NOMO-1 treated with dmso at 0.1 percent for 144 hours (cell line): ENCODE measurements around the gene ERRFI1.
"Not testable (repeated sequence)": the region's sequence is repeated elsewhere in the genome, so short reads cannot be mapped to it uniquely, and the experiment has no call there.

ENCODE experiments used
- DNase-seq: peaks from one replicate; lab custom pipeline; 2025; ENCODE audit not compliant: unreplicated experiment; lab: John Stamatoyannopoulos, UW

Gene ERRFI1, protein sequence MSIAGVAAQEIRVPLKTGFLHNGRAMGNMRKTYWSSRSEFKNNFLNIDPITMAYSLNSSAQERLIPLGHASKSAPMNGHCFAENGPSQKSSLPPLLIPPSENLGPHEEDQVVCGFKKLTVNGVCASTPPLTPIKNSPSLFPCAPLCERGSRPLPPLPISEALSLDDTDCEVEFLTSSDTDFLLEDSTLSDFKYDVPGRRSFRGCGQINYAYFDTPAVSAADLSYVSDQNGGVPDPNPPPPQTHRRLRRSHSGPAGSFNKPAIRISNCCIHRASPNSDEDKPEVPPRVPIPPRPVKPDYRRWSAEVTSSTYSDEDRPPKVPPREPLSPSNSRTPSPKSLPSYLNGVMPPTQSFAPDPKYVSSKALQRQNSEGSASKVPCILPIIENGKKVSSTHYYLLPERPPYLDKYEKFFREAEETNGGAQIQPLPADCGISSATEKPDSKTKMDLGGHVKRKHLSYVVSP

GRCh38 chr1:8026153-8026975 is at the start of gene ERRFI1:
ERRFI1 (minus strand) TSS chr1:8026309; CDS start chr1:8015619, 10,690 bp downstream.
- DNase-seq = peak; percentile 68

DNA sequence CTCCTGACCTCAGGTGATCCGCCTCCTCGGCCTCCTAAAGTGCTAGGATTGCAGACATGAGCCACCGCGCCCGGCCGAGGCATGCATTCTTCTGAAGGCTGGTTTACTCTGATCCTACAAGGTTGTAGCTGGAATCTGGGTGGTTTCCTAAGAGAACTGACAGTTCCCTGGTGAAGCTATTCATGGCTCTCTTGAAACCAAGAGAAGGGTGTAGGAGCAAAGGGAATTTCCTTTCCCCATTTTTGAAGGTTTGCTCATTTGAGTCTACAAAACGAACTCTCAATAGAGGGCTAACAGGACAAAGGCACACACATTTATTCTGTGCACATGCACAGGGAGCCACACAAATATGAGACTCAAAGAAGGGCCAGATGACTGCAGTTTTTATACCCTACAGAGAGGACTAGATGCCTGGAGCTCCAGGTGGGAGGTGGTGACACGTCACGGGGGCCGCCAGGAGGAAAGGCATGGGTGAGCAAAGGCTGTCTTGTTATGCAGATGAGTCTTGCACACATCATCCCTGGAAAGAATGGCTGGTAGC is 49.5 kb upstream of the ERRFI1 start:
- no peak for DNase-seq

DNA sequence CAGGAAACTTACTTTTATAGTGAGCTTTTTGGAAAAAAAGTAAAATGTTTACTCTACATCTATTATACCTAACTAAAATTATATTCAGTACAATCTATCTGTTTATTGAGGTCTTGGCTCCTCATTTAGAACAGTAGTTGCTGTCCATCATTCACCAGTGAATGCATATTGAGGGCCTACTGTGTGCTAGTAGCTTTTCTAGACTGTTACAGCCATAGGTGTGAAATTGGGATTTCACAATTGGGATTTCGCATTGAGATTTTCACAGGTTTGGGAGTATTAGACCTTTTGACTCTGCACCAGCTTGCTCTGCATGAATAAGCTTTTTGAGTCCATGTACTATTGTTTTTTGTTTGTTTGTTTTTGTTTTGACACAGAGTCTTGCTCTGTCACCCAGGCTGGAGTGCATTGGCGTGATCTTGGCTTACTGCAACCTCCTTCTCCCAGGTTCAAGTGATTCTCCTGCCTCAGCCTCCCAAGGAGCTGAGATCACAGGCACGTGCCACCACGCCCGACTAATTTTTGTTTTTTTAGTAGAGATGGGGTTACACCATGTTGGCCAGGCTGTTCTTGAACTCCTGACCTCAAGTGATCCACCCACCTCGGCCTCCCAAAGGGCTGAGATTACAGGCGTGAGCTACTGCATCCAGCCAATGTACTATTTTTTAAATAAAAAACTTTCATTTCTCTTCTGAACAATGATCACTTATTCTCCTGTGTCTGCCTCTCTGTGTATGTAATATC is 47.2 kb upstream of the ERRFI1 start:
- DNase-seq = no peak

- DNase-seq = no peak
These were observed 44.3 kb upstream of the ERRFI1 start for GRCh38 chr1:8070381-8070811.

DNA sequence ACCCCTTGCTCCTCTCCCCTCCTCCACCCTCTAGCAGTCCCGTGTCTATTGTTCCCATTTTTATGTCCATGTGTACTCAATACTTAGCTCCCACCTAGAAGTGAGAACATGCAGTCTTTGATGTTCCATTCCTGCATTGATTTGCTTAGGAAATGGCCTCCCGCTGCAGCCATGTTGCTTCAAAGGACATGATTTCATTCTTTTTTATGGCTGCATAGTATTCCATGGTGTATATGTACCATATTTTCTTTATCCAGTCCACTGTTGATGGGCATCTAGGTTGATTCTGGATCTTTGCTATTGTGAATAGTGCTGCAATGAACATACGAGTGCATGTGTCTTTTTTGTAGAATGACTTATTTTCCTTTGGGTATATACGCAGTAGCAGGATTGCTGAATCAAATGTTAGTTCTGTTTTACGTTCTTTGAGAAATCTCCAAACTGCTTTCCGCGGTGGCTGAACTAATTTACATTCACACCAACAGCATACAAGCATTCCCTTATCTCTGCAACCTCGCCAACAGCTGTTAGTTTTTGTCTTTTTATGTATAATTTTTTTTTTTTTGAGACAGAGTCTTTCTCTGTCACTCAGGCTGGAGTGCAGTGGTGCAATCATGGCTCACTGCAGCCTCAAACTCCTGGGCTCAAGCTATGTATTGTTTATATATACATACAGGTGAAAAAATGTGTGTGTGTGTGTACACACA is 43.7 kb upstream of the ERRFI1 start:
- not testable (repeated sequence) for DNase-seq

DNA sequence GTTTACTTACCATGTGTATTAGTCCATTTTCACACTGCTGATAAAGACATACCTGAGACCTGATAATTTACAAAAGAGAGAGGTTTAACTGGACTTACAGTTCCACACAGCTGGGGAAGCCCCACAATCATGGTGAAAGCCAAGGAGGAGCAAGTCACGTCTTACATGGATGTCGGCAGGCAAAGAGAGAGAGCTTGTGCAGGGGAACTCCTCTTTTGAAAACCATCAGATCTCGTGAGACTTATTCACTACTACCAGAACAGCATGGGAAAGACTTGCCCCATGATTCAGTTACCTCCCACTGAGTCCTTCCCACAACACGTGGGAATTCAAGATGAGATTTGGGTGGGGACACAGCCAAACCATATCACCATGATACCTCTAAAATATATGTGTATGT is 39.3 kb upstream of the ERRFI1 start:
- no peak for DNase-seq

- no peak for DNase-seq
These were observed 37.4 kb upstream of the ERRFI1 start for GRCh38 chr1:8063298-8064036.

DNA sequence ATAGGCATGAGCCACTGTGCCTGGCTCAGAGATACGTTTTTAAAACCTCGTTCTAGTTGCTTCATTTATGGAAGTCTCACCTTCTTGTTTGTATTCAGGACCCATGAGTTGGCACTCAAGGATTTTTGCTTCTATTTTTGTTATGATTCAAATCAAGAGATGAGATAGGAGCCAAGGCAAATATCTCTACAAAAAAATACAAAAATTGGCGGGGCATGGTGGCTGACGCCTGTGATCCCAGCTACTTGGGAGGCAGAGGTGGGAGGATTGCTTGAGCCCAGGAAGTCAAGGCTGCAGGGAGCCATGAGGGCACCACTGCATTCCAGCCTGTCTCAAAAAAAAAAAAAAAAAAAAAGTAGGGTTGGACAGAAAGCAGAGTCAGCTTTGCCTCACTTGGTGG is 36.8 kb upstream of the ERRFI1 start:
- no peak for DNase-seq

- DNase-seq = no peak
These were observed 35.7 kb upstream of the ERRFI1 start for GRCh38 chr1:8061673-8062386.

DNA sequence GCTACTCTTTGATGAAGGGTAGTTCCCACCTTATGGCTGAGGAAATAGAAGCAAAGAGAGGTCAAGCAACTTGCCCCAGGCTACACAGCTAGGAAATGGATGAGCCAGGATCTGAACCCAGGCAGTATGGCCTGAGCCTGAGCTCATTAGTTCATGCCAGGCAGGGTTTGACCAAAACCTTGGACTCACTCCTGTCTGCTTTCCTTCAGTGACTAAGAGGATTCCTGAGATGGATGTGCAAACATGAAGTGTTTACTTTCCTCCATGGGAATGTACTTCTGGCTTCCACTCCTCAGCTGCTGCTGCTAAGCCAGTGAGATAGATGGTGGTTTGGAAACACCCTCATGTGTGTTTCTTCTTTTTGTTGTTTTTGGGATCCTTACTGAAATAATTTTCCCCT is 35.1 kb upstream of the ERRFI1 start:
- DNase-seq = no peak

DNA sequence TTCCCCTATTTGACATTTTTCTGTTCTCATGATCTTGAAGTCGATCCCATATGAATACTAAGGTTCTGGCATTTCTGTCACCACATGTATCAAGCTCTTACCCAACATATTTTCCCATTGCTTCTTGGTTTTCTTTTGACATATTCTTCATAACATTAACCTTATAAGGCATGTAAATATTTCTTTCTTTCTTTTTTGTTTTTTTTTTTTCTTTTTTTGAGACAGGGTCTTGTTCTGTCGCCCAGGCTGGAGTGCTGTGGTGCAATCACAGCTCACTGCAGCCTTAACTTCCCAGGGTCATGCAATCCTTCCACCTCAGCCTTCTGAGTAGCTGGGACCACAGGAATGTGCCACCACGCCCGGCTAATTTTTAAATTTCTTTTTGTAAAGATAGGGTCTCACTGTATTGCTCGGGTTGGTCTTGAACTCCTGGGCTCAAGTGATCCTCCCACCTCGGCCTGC is 33.1 kb upstream of the ERRFI1 start:
- DNase-seq = no peak

DNA sequence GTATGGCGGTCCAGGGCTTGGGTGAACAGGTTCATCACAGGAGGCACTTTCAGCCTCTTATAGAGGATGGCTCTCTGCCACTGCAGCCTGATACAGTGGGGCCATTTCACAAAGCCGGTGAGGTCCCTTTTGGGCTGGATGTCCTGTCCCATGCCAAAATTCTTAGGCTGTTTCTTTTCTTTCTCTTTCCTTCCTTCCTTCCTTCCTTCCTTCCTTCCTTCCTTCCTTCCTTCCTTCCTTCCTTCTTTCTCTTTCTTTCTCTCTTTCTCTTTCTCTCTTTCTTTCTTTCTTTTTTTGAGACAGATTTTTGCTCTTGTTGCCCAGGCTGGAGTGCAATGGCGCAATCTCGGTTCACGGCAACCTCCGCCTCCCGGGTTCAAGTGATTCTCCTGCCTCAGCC is 31.7 kb upstream of the ERRFI1 start:
- not testable (repeated sequence) for DNase-seq

DNA sequence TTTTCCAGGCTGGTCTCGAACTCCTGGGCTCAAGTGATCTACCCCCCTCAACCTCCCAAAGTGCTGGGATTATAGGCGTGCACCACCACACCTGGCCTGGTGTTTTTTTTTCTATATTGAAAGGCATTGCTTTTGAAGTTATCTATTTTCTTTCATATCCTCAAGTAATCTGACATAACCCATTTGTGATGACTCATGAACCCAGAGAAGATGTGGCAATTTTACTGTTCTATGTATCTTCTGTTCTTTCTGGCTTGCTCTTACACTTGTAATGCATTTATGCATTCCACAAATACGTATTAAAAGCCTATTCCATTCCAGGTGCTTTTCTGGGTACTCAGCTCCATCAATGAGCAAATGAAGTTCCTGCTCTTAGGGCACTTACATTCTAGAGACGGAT is 29.9 kb upstream of the ERRFI1 start:
- DNase-seq = no peak

DNA sequence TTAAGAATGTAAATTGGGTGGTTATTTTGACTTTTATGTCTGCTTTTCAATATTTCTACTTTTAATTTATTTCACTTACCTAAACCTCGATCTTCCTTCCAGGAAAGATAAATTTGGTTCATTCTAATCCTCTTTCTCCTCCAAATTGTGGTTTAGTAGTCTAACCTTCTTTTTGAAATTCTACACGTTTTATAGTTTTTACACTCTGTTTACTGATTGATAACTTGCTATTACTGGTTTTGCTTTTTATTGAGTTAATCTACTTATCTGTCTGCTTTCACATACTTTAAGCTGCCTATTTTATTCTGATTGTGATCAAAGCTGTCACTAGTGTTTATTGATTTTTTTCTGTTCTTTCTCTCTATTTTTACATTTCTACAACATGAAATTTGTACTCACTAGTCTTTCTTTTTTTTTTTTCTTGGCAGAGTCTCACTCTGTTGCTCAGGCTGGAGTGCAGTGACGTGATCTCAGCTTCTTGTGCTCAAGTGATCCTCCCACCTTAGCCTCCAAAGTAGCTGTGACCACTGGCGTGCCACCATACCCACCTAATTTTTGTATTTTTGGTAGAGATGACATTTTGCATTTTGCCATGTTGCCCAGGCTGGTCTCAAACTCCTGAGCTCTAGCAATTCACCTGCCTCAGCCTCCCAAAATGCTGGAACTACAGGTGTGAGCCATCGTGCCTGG is 27.9 kb upstream of the ERRFI1 start:
- no peak for DNase-seq

- no peak for DNase-seq
These were observed 25.5 kb upstream of the ERRFI1 start for GRCh38 chr1:8051650-8052049.

GRCh38 chr1:8049229-8049628 is 23.1 kb upstream of the ERRFI1 start:
- not testable (repeated sequence) for DNase-seq

- no peak for DNase-seq
These were observed 21.8 kb upstream of the ERRFI1 start for GRCh38 chr1:8047686-8048445.

DNA sequence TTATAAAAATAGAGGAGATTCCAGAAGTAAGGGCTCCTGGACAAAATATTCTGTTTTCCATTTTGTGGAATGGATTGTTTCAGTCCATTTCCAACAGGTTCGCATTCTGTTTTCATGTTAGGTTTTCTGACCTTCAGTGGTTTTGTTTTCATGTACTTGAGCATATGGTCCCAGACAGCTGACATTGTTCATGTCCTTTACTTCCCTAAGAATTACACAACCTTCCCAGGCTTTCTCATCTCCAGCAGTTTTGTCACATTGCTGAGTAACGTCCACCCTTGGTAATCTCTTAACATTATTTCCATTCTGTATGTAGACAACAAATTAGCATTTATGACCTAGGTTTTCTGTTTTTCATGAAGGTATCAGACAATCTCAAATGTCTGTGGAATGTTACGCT is 21.0 kb upstream of the ERRFI1 start:
- DNase-seq = no peak
